ENCODE measurements around the gene KY. TPM values are rescaled to one million over a fixed set of nuclear protein-coding genes. Genes with fewer than 3 reads are reported as not detected.

The KY gene
- total RNA-seq, 1 donor from 2014 or later, result not detected

DNA sequence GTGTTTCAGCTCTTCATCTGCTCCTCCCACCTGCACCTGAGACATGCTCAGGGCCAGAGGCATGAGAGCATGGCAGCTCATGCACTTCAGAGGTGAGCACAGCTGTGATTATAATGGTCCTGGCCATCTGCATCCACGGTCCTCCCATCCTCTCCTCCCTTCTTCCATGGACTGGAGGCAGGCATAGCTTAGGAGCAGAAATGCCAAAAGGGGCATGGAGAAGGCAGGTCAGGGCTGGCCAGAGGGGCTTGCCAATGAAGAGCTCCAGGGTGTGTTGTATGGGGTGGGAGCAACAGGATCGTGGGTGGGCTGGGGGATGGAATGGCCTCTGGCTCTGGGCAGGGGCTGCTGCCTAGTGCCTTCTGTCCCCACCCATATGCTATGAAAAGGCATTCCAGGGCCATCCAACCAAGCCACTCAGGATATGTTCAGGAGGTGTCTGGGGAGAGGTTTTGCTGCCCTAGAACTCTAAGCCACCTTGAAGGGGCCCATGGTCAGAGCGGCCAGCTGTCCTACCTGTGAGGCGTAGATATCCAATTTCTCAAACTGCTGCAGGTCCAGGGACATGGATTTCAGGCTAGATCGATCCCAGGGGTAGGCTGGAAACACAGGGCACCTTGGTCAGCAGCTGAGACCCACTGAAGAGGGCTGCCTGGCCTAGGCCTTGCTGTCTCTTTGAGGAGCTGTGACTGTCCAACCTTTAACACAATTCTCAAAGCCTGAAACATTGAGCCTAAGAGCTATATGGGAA, 26.1 kb downstream of the KY start:
- no peak overlapping the region for H3K4me3 Mint-ChIP-seq (ENCODE audit: unreplicated experiment)
- no peak for DNase-seq (ENCODE audit: extremely low spot score, unreplicated experiment)
- no peaks in the 10 kb centered on the region for H3K36me3 Mint-ChIP-seq (ENCODE audit: unreplicated experiment)
- H3K9me3 Mint-ChIP-seq (ENCODE audit: unreplicated experiment), result peaks cover 3% of the 10 kb centered on the region
- H3K4me1 Mint-ChIP-seq (ENCODE audit: unreplicated experiment), result no peaks in the 10 kb centered on the region
- H3K27me3 Mint-ChIP-seq (ENCODE audit: unreplicated experiment), result peaks cover 5% of the 10 kb centered on the region
- TF ChIP-seq, protein P1, sequence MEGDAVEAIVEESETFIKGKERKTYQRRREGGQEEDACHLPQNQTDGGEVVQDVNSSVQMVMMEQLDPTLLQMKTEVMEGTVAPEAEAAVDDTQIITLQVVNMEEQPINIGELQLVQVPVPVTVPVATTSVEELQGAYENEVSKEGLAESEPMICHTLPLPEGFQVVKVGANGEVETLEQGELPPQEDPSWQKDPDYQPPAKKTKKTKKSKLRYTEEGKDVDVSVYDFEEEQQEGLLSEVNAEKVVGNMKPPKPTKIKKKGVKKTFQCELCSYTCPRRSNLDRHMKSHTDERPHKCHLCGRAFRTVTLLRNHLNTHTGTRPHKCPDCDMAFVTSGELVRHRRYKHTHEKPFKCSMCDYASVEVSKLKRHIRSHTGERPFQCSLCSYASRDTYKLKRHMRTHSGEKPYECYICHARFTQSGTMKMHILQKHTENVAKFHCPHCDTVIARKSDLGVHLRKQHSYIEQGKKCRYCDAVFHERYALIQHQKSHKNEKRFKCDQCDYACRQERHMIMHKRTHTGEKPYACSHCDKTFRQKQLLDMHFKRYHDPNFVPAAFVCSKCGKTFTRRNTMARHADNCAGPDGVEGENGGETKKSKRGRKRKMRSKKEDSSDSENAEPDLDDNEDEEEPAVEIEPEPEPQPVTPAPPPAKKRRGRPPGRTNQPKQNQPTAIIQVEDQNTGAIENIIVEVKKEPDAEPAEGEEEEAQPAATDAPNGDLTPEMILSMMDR (IDR thresholded peaks at IDR 0.05), result no peak
- no peak overlapping the region for H3K27ac Mint-ChIP-seq (ENCODE audit: unreplicated experiment)

DNA sequence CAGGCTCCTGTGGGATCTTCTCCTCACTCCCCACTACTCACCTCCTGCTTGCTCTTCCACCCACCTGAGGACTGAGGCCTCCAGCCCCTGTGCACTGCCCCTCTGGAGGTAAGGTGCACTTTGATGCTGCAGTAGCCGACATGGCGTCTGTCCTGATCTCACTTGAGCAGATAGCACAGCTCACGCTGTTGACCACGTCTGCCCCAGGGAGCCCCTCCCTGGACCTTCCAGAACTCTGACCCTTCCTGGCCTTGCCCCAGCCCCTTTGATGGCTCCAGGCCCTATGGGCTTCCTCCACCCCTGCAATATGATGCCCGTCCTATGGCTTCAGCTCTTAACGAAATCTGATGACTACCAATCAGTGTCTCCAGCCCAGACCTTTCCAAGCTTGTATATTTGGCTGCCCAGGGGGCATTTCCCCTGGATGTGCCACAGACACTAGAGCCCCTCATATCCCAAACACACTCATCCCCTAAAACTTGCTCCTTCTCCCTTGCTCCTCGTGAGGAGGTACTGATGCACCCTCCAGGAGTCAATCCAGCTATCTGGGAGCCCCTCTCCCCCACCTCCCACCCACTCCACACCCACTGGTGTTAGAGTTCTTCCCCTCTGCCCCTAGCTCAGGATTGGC, 27.1 kb downstream of the KY start:
- TF ChIP-seq, protein P1 (IDR thresholded peaks at IDR 0.05), result no peak
- Mint-ChIP-seq H3K9me3 (ENCODE audit: unreplicated experiment) (no peaks in the 10 kb centered on the region), H3K36me3 (ENCODE audit: unreplicated experiment) (no peaks in the 10 kb centered on the region), H3K27ac (ENCODE audit: unreplicated experiment) (no peak overlapping the region), H3K27me3 (ENCODE audit: unreplicated experiment) (peaks cover 5% of the 10 kb centered on the region), H3K4me3 (ENCODE audit: unreplicated experiment) (no peak overlapping the region), H3K4me1 (ENCODE audit: unreplicated experiment) (no peaks in the 10 kb centered on the region)
- DNase-seq (ENCODE audit: extremely low spot score, unreplicated experiment), result peak; percentile 66

DNA sequence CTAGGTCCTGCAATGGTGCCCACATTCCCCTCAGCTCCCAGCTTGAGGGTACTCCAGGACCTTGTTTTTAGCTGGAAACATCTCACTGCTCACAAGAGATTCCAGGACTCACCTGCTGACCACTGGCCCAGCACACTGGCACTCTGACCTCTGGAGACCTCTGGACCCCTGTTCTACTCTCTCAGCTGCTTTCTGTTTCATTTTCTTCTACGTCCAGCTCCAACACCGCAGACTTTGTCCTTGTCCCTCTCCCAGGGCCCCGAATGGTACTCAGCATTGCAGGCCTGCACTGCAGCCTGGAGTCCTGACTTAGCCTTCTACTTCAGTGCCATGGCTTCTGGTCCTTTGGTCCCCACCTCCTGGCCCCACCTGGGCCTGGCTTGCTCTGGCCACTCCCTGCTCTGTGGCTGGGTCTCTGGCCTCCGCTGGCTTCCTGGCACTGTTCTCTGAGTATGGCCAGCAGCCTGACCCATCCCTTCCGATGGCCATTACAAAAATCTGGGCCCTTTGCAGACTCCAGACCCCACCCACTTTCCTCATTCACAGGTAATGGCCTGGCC, 27.9 kb downstream of the KY start:
- peak; percentile 75 for DNase-seq (ENCODE audit: extremely low spot score, unreplicated experiment)
- H3K27ac Mint-ChIP-seq (ENCODE audit: unreplicated experiment), result no peak overlapping the region

DNA sequence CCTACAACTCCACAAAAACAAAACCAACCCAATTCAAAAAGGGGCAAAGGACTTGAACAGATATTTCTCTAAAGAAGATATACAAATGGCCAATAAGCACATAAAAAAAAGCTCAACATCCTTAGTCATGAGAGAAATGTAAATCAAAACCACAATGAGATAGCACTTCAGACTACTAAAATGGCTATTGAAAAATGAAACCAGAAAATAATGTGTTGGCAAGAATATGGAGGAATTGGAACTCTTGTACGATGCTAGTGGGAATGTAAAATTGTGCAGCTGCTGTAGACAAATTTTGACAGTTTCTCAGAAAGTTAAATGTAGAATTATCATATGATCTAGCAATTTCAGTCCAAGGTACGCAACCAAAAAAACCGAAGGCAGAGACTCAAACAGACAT, 29.0 kb downstream of the KY start:
- Mint-ChIP-seq H3K4me1 (ENCODE audit: unreplicated experiment) (no peaks in the 10 kb centered on the region), H3K36me3 (ENCODE audit: unreplicated experiment) (no peaks in the 10 kb centered on the region), H3K27ac (ENCODE audit: unreplicated experiment) (no peak overlapping the region), H3K4me3 (ENCODE audit: unreplicated experiment) (no peak overlapping the region), H3K27me3 (ENCODE audit: unreplicated experiment) (no peaks in the 10 kb centered on the region), H3K9me3 (ENCODE audit: unreplicated experiment) (no peaks in the 10 kb centered on the region)
- TF ChIP-seq, protein P1 (IDR thresholded peaks at IDR 0.05), result no peak
- no peak for DNase-seq (ENCODE audit: extremely low spot score, unreplicated experiment)

More for the DNA sequence above, 27.9 kb downstream of the KY start:
- Mint-ChIP-seq H3K27me3 (ENCODE audit: unreplicated experiment) (peaks cover 2% of the 10 kb centered on the region), H3K4me1 (ENCODE audit: unreplicated experiment) (no peaks in the 10 kb centered on the region), H3K36me3 (ENCODE audit: unreplicated experiment) (no peaks in the 10 kb centered on the region), H3K9me3 (ENCODE audit: unreplicated experiment) (no peaks in the 10 kb centered on the region), H3K4me3 (ENCODE audit: unreplicated experiment) (no peak overlapping the region)
- TF ChIP-seq, protein P1 (IDR thresholded peaks at IDR 0.05), result no peak

DNA sequence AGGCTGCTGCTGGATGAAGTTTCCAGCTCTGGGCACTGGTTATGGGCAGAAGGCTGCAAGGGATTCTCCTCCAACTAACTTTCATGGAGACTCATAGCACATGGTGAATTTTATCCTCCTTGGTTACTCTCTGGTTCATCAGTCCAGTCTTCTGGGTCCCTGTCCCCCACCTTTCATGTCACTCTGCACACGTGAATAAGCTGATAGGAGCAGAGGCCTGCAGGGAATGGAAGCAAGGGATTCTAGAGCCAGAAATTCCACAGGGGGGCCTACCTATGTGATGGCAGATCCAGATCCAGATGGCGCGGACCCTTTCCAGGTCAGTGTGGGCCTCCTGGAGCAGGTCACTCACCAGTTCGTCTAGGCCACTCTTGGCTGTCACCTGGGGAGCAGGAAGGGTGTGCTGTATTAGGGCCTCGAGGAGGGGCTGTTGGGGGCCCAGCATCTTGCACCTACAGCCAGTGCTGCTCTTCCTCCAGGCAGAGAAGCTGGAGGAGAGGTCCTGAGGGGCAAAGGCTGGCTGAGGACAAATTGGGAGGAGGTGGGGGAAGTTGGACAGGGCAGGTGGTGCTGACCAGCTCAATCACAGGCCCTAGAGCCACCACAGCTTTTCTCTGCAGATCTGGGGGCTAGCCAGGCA, 30.2 kb downstream of the KY start:
- H3K9me3 Mint-ChIP-seq (ENCODE audit: unreplicated experiment), result no peaks in the 10 kb centered on the region
- no peaks in the 10 kb centered on the region for H3K36me3 Mint-ChIP-seq (ENCODE audit: unreplicated experiment)
- no peaks in the 10 kb centered on the region for H3K4me1 Mint-ChIP-seq (ENCODE audit: unreplicated experiment)
- no peak overlapping the region for H3K4me3 Mint-ChIP-seq (ENCODE audit: unreplicated experiment)
- no peaks in the 10 kb centered on the region for H3K27me3 Mint-ChIP-seq (ENCODE audit: unreplicated experiment)
- TF ChIP-seq, protein P1 (IDR thresholded peaks at IDR 0.05), result no peak
- H3K27ac Mint-ChIP-seq (ENCODE audit: unreplicated experiment), result no peak overlapping the region
- peak; percentile 67 for DNase-seq (ENCODE audit: extremely low spot score, unreplicated experiment)

Data from osteocyte (in vitro differentiated cells).